Fibroblast of skin of abdomen (primary cell): ENCODE data around the gene HS3ST2.
"Not testable (repeated sequence)": the region's sequence is repeated elsewhere in the genome, so short reads cannot be mapped to it uniquely, and the experiment has no call there.

Experiments used
- DNase-seq: peaks from one replicate; pipeline ENCODE4 v3.0.0-alpha.2; 2013

The HS3ST2 gene

GRCh38 chr16:22934786-22935185 is 120.8 kb downstream of the HS3ST2 start:
- no peak for DNase-seq

DNA sequence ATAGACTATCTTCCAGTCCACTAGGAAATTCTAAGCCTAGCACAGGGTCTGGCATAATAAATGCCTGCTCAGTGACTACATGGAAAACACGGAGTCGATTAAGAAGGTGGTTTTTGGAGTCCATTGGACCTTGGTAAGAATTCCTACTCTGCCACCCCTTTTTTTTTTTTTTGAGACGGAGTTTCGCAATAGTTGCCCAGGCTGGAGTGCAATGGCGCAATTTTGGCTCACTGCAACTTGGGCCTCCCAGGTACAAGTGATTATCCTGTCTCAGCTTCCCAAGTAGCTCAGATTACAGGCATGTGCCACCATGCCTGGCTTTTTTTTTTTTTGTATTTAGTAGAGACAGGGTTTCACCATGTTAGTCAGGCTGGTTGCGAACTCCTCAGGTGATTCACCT is 123.2 kb downstream of the HS3ST2 start:
- no peak for DNase-seq

DNA sequence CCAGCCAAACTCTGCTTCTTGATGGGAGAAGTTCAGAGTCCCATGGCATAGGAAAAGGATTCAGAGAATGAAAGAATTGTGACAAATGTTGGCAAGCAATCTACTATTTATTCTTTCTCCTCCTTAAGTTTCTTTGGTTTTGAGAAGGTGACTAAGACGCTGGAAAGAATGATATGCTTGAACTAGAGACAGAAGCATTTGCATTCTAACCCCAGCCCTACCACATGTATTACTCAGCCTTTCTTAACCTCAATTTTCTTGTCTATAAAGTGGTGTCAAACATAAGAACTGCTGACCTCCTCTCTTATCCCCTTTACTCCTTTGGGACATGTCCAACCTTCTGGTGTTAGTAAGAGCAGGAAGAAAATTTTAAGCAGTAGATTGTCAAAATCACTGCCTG is 124.7 kb downstream of the HS3ST2 start:
- DNase-seq, result no peak

DNA sequence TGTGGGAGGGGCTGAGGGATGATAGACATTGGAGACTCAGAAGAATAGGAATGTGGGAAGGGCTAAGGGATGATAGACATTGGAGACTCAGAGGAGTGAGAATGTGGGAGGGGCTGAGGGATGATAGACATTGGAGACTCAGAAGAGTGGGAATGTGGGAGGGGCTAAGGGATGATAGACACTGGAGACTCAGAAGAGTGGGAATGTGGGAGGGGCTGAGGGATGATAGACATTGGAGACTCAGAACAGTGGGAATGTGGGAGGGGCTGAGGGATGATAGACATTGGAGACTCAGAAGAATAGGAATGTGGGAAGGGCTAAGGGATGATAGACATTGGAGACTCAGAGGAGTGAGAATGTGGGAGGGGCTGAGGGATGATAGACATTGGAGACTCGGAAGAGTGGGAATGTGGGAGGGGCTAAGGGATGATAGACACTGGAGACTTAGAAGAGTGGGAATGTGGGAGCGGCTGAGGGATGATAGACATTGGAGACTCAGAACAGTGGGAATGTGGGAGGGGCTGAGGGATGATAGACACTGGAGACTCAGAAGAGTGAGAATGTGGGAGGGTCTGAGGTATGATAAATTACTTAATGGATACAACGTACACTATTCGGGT is 125.9 kb downstream of the HS3ST2 start:
- not testable (repeated sequence) for DNase-seq

DNA sequence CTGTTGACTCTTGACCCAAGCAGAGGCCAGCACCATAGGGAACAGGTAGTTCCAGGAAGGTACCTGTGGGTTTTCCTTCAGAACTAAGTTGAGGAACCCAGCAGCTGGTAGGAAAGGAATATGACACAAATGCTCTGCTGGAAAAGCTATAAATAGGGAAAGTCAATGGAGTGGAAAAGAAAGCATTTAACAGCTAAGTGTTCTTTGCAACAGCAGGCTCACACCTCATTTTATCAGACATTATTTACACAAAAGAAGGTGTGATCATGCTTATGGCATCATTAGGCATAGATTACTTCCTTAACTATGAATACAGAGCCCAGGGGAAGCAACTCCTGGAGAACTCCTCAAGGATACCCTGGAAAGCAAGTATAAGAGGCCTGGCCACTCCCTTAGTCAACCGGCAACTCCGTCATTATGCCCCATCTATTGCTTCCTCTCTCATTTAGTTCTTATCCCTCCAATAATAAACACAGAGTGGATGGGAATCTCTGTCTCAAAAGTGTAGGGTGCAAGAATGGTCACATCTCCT is 128.1 kb downstream of the HS3ST2 start:
- DNase-seq, result no peak

DNA sequence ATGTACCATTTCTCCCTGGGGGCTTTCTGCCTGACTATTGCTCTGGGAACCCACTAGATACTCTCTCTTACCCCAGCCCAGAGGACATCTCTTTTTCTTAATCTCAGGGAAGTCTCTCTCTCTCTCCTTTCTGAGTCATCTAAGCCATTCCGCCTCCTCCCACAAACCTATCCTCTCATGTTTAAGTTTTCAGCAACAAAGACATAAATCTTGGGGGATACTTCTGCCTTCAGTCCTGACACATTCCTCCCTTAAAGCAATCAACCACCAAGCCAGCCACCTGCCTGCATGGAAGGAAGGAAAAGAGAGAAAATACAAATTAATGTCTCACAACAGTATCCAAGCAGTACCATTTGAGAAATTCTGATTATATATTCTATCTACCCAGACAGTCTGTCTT is 128.8 kb downstream of the HS3ST2 start:
- DNase-seq, result no peak

DNA sequence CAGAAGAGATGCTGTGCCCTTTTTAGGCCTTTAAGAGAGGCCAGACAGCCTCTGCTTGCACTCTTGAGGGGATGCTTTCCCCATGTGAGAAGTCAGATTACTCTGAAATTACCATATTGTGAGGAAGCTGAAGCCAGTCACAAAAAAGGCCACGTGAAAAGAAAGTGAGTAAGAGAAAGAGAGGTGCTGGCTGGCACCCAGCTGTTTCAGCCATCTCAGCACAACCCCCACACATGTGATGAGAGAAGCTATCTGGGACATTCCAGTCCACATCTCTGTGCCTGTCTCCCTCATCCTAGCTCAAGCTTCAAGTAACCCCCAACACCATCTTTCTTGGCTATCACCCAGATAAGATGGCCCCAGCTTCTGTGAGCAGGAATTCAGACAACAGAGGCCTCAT is 131.4 kb downstream of the HS3ST2 start:
- DNase-seq, result no peak

DNA sequence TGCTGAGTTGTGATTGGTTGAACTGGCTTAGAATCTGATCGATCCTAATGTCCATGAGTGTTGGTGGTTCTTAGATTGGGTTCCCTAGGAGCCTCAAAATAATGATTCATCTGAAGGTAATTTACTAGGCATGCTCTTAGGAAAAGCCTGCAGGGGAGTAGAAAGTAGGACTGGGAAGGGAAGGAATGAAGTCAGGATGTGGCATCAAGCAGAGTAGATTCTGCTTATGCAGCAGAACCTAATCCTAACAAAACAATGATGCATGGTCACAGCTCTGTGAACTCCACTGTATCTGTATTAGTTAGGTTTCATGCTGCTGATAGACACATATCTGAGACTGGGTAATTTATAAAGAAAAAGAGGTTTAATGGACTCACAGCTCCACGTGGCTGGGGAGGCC is 132.5 kb downstream of the HS3ST2 start:
- no peak for DNase-seq

DNA sequence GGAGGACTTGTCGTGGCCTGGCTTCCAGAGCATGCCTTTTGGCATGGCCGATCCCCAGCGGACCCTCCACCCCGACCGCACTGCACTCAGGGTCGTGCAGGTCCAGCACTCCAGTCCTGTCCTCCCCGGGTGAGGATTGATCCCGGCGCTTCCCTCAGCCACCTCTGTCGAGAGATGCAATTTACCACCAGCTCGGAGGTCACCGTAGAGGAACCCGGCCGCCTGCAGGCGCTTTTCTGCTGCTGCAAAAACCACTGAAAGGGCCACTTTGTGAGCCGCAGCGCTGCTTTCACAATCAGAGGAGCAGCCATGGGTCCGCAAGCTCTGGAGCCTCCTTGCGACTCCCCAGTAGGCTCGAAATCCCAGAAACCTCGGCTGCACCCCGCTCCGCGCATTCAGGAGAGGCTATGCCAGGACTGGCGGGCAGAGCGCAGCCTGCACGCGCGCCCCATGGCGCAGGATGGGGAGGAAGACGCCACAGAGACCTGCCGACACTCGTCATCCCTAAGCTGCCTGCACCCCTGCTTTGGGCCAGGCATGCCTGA is 134.2 kb downstream of the HS3ST2 start:
- DNase-seq, result no peak

GRCh38 chr16:22948603-22949368 is 134.8 kb downstream of the HS3ST2 start:
- DNase-seq, result peak; percentile 45

DNA sequence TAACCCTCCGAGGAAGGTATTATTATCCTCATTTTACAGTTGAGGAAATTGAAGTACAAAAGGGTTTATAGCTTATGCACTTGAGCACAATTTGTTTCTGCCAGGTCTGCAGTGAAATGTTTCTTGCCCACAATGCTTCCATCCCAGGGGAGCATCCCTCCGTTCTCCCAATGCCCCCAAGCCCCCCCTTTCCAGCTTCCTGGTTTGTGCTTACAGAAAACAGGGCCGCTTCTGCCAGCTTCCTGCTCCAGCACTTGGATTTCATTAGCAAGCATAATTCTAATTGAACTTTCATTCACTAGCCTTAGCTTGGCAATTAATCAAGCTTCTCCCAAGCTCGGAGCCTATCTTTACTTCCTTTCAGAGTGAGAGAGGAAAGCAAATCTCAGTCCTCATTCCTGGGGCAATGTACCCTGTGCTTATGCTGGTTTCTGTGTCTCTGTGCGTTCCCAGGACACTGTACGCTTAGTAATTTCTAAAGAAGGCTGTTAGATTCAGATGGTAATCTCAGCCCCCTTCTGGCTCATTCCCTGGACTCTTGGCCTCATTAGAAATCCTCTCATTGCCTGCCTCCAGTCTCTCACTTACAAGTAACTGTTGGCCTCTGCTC is 141.6 kb downstream of the HS3ST2 start:
- no peak for DNase-seq

- no peak for DNase-seq
Observed at GRCh38 chr16:22961206-22961605, 147.2 kb downstream of the HS3ST2 start.

DNA sequence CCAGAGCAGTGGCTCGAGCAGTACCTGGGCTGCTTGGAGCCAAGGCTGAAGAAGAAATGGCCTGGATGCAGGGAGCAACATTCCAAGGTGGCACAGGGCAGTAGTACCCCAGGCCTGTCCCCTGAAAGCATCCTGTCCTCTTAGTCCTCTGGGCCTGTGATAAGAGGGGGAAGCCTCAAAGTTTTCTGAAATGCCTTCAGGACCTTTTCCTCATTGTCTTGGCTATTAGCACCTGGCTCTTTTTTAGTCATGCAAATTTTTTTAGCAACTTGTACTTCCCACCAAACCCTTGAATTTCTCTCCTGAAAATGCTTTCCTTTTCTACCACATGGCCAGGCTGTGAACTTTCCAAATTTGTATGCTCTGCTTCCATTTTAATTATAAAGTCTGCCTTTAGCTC is 148.9 kb downstream of the HS3ST2 start:
- DNase-seq, result no peak
